ENCODE measurements around the gene FXYD6. TPM values are rescaled to one million over a fixed set of nuclear protein-coding genes. Genes with fewer than 3 reads are reported as not detected.

The FXYD6 gene
- total and polyA plus RNA-seq, 2 of the 8 experiments (the other 6 are each of a cell fraction or from before 2014, with no cell fraction given): 44.6 to 117 TPM

DNA sequence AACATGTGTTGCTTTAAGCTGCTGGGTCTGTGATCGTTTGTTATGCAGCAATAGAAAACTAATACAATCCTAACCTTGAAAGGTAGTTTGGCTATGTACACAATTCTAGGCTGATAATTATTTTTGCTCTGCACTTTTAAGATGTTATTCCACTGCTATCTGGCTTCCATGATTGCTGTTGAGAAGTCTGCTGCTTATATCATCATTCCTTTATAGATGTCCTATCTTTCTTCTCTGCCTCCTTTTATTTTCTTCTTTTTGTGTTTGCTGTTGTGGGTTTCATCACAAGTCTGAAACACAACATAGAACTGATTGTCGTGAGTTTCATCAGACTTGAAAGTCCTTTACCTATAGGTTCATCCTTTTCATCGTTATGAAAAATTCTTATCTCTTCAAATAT lies 24.1 kb downstream of the FXYD6 start:
- H2BK15ac ChIP-seq (ENCODE audit: low read length): no peak overlapping the region
- H2BK12ac ChIP-seq (ENCODE audit: low read depth, low read length): no peak overlapping the region
- no peak overlapping the region for H3K18ac ChIP-seq (ENCODE audit: extremely low read depth, low read length)
- H4K8ac ChIP-seq (ENCODE audit: extremely low read depth, insufficient read depth, low read length): no peak overlapping the region
- H3K14ac ChIP-seq (ENCODE audit: insufficient read length): no peak overlapping the region
- H3K79me2 ChIP-seq (ENCODE audit: control insufficient read depth in 1 of 2, insufficient read depth in 2 of 2, low read length in 2 of 2): no peaks in the 10 kb centered on the region
- H2AFZ ChIP-seq (ENCODE audit: low read length): no peak overlapping the region
- no peak overlapping the region for H3K56ac ChIP-seq (replicated peaks; ENCODE audit: insufficient read length, low read depth, low read length)
- ChIA-PET POLR2A (ENCODE audit: partially characterized antibody) (no interaction called here), CTCF (ENCODE audit: partially characterized antibody) (interaction anchor here (1.0 to 3.4 kb wide), 5 partner anchors 8 to 278 kb away, joined by 3 to 16 read pairs (median 3); no protein-coding TSS in a partner anchor)
- no peak overlapping the region for H2BK20ac ChIP-seq (ENCODE audit: low read length)
- no peaks in the 10 kb centered on the region for H3K36me3 ChIP-seq (ENCODE audit: control insufficient read depth in 2 of 4, insufficient read depth in 4 of 4, low read length in 3 of 4)
- no peaks in the 10 kb centered on the region for H3K79me1 ChIP-seq (ENCODE audit: low read depth, low read length)
- no peak for FAIRE-seq
- H2BK5ac ChIP-seq (ENCODE audit: low read depth, low read length): no peak overlapping the region
- whole genome bisulfite sequencing, 2 experiments (ENCODE audit: extremely low coverage in 1 of 2, insufficient coverage in 1 of 2, insufficient read length in 1 of 2, insufficient replicate concordance in 2 of 2, low coverage in 1 of 2, low lambda C conversion rate in 2 of 2, missing lambda C conversion rate in 1 of 2): 64% methylated on average over 3 of the region's 3 CpGs; no CpG with 5 or more reads in 1 of the 2 experiments
- no peaks in the 10 kb centered on the region for H3K23me2 ChIP-seq (ENCODE audit: low read depth, low read length)
- H2AK5ac ChIP-seq (ENCODE audit: low read depth, low read length): no peak overlapping the region
- H4K91ac ChIP-seq (replicated peaks; ENCODE audit: insufficient read length, low read length): no peak overlapping the region
- no peaks in the 10 kb centered on the region; a peak in 1 of 7 replicates for H3K27me3 ChIP-seq (replicated peaks in 1 of 4; ENCODE audit: control insufficient read depth in 3 of 4, extremely low read depth in 1 of 4, insufficient read depth in 3 of 4, low read length in 3 of 4)
- no peak overlapping the region for H3K4me3 ChIP-seq (ENCODE audit: extremely low read depth in 1 of 4, insufficient read depth in 2 of 4, low read depth in 3 of 4, low read length in 4 of 4)
- H3K9ac ChIP-seq (replicated peaks in 1 of 4; ENCODE audit: extremely low read depth in 1 of 4, low read depth in 3 of 4, low read length in 3 of 4): no peak overlapping the region
- H3K4me2 ChIP-seq (ENCODE audit: insufficient read depth in 1 of 2, low read depth in 2 of 2, low read length in 2 of 2): no peak overlapping the region
- peaks cover 0 to 3% of the 10 kb centered on the region in 2 experiments; a peak in 1 of 4 replicates for H3K9me3 ChIP-seq (ENCODE audit: insufficient read depth in 2 of 2, low read depth in 1 of 2, low read length in 1 of 2)
- no peak for DNase-seq (ENCODE audit: low read depth in 1 of 2, low spot score in 2 of 2)
- H3K23ac ChIP-seq (ENCODE audit: insufficient read length): no peak overlapping the region
- H4K5ac ChIP-seq (ENCODE audit: insufficient read length, low read depth, low read length): no peak overlapping the region
- H4K20me1 ChIP-seq (replicated peaks in 1 of 2; ENCODE audit: control insufficient read depth in 1 of 2, insufficient read depth in 2 of 2, low read length in 2 of 2): no peaks in the 10 kb centered on the region
- H3K4ac ChIP-seq (replicated peaks; ENCODE audit: insufficient read length, low read depth, low read length): no peak overlapping the region
- H2BK120ac ChIP-seq (replicated peaks; ENCODE audit: low read depth, low read length): no peak overlapping the region
- no peak overlapping the region for H3K27ac ChIP-seq (ENCODE audit: low read depth, low read length)
- peaks cover 0 to 7% (median 4%) of the 10 kb centered on the region in 4 experiments; a peak in 5 of 7 replicates for H3K4me1 ChIP-seq (replicated peaks in 1 of 4; ENCODE audit: control insufficient read depth in 3 of 4, insufficient read depth in 4 of 4, low read length in 3 of 4)
- TF ChIP-seq KDM1A (IDR thresholded peaks at IDR 0.05; ENCODE audit: borderline replicate concordance, low read length) (no peak), JUND (IDR thresholded peaks at IDR 0.05; ENCODE audit: low read length) (no peak), SP2 (IDR thresholded peaks at IDR 0.05; ENCODE audit: low read length) (no peak), SP4 (IDR thresholded peaks at IDR 0.05; ENCODE audit: low read length) (no peak), HDAC6 (IDR thresholded peaks at IDR 0.05; ENCODE audit: low read depth, low read length) (no peak), BACH1 (IDR thresholded peaks at IDR 0.05; ENCODE audit: low read length) (no peak), SIRT6 (IDR thresholded peaks at IDR 0.05; ENCODE audit: low read length) (no peak), RFX5 (IDR thresholded peaks at IDR 0.05; ENCODE audit: borderline replicate concordance, low read depth, low read length) (no peak), SRF (IDR thresholded peaks at IDR 0.05; ENCODE audit: low read depth, low read length) (no peak), KDM5A (IDR thresholded peaks at IDR 0.05; ENCODE audit: low read length) (no peak), CHD2 (IDR thresholded peaks at IDR 0.05; ENCODE audit: low read length) (no peak), TAF1 (IDR thresholded peaks at IDR 0.05; ENCODE audit: low read depth, low read length) (no peak), GTF2F1 (IDR thresholded peaks at IDR 0.05; ENCODE audit: borderline replicate concordance, low read depth, low read length) (no peak)
- TF ChIP-seq, protein P1, sequence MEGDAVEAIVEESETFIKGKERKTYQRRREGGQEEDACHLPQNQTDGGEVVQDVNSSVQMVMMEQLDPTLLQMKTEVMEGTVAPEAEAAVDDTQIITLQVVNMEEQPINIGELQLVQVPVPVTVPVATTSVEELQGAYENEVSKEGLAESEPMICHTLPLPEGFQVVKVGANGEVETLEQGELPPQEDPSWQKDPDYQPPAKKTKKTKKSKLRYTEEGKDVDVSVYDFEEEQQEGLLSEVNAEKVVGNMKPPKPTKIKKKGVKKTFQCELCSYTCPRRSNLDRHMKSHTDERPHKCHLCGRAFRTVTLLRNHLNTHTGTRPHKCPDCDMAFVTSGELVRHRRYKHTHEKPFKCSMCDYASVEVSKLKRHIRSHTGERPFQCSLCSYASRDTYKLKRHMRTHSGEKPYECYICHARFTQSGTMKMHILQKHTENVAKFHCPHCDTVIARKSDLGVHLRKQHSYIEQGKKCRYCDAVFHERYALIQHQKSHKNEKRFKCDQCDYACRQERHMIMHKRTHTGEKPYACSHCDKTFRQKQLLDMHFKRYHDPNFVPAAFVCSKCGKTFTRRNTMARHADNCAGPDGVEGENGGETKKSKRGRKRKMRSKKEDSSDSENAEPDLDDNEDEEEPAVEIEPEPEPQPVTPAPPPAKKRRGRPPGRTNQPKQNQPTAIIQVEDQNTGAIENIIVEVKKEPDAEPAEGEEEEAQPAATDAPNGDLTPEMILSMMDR (IDR thresholded peaks at IDR 0.05; ENCODE audit: control extremely low read depth in 1 of 3, insufficient read depth in 1 of 3, low read depth in 1 of 3, low read length in 3 of 3): no peak
